ENCODE results near the gene PEDS1.

The PEDS1 gene

GRCh38 chr20:50198180-50198666, 44.7 kb upstream of the PEDS1 start:
- Histone ChIP-seq H3K27ac (ENCODE audit: low read depth, low read length, poor library complexity, severe bottlenecking) (no peak overlapping the region), H3K27me3 (ENCODE audit: insufficient read depth, low read length) (no peaks in the 10 kb centered on the region), H3K4me3 (ENCODE audit: low read depth, low read length, poor library complexity, severe bottlenecking) (no peak overlapping the region), H3K4me1 (ENCODE audit: insufficient read depth, low read length, severe bottlenecking) (peaks cover 3% of the 10 kb centered on the region), H3K4me2 (ENCODE audit: low read length) (no peak overlapping the region), H3K9ac (ENCODE audit: low read length) (no peak overlapping the region), H2AFZ (ENCODE audit: low read length) (no peak overlapping the region), H4K20me1 (ENCODE audit: insufficient read depth, low read length) (no peaks in the 10 kb centered on the region), H3K79me2 (ENCODE audit: insufficient read depth, low read length) (no peaks in the 10 kb centered on the region), H3F3A (ENCODE audit: insufficient read depth, low read length) (no peaks in the 10 kb centered on the region), H3K9me2 (ENCODE audit: low read depth, low read length) (no peaks in the 10 kb centered on the region), H3K36me3 (ENCODE audit: insufficient read depth, low read length) (peaks cover 9% of the 10 kb centered on the region; the same call in 1 of the 2 replicates), H3K9me3 (ENCODE audit: low read length) (no peaks in the 10 kb centered on the region)
- TF ChIP-seq CTCF (IDR thresholded peaks at IDR 0.05; ENCODE audit: low read length), result no peak
- no peak for TF ChIP-seq EZH2 (IDR thresholded peaks at IDR 0.05; ENCODE audit: borderline replicate concordance, low read length)

GRCh38 chr20:50197463-50198179, 44.1 kb upstream of the PEDS1 start:
- no peak for TF ChIP-seq EZH2 (IDR thresholded peaks at IDR 0.05; ENCODE audit: borderline replicate concordance, low read length)
- no peak for TF ChIP-seq CTCF (IDR thresholded peaks at IDR 0.05; ENCODE audit: low read length)
- Histone ChIP-seq H3K9ac (ENCODE audit: low read length) (no peak overlapping the region), H3K4me2 (ENCODE audit: low read length) (no peak overlapping the region), H3K36me3 (ENCODE audit: insufficient read depth, low read length) (peaks cover 10% of the 10 kb centered on the region; the same call in 1 of the 2 replicates), H3K4me1 (ENCODE audit: insufficient read depth, low read length, severe bottlenecking) (peaks cover 9% of the 10 kb centered on the region), H3K79me2 (ENCODE audit: insufficient read depth, low read length) (no peaks in the 10 kb centered on the region), H3F3A (ENCODE audit: insufficient read depth, low read length) (no peaks in the 10 kb centered on the region), H3K27ac (ENCODE audit: low read depth, low read length, poor library complexity, severe bottlenecking) (no peak overlapping the region), H3K9me2 (ENCODE audit: low read depth, low read length) (no peaks in the 10 kb centered on the region), H3K4me3 (ENCODE audit: low read depth, low read length, poor library complexity, severe bottlenecking) (no peak overlapping the region), H4K20me1 (ENCODE audit: insufficient read depth, low read length) (no peaks in the 10 kb centered on the region), H3K9me3 (ENCODE audit: low read length) (no peaks in the 10 kb centered on the region), H2AFZ (ENCODE audit: low read length) (no peak overlapping the region), H3K27me3 (ENCODE audit: insufficient read depth, low read length) (no peaks in the 10 kb centered on the region)

- Histone ChIP-seq H3K9ac (ENCODE audit: low read length) (no peak overlapping the region), H3K79me2 (ENCODE audit: insufficient read depth, low read length) (no peaks in the 10 kb centered on the region), H3F3A (ENCODE audit: insufficient read depth, low read length) (no peaks in the 10 kb centered on the region)
These were observed 43.4 kb upstream of the PEDS1 start for GRCh38 chr20:50196896-50197295.

More at GRCh38 chr20:50196896-50197295, 43.4 kb upstream of the PEDS1 start:
- Histone ChIP-seq H3K4me2 (ENCODE audit: low read length) (no peak overlapping the region), H3K27me3 (ENCODE audit: insufficient read depth, low read length) (no peaks in the 10 kb centered on the region), H3K4me3 (ENCODE audit: low read depth, low read length, poor library complexity, severe bottlenecking) (no peak overlapping the region), H3K9me3 (ENCODE audit: low read length) (no peaks in the 10 kb centered on the region), H3K36me3 (ENCODE audit: insufficient read depth, low read length) (peaks cover 10% of the 10 kb centered on the region; the same call in 1 of the 2 replicates), H4K20me1 (ENCODE audit: insufficient read depth, low read length) (no peaks in the 10 kb centered on the region), H2AFZ (ENCODE audit: low read length) (no peak overlapping the region), H3K4me1 (ENCODE audit: insufficient read depth, low read length, severe bottlenecking) (peaks cover 13% of the 10 kb centered on the region), H3K9me2 (ENCODE audit: low read depth, low read length) (no peaks in the 10 kb centered on the region), H3K27ac (ENCODE audit: low read depth, low read length, poor library complexity, severe bottlenecking) (no peak overlapping the region)
- no peak for TF ChIP-seq CTCF (IDR thresholded peaks at IDR 0.05; ENCODE audit: low read length)
- TF ChIP-seq EZH2 (IDR thresholded peaks at IDR 0.05; ENCODE audit: borderline replicate concordance, low read length), result no peak

All from OCI-LY1 (cell line).